Naive thymus-derived CD4-positive, alpha-beta T cell (primary cell): Measurements from ENCODE around the gene RASEF. TPM values are rescaled to one million over a fixed set of nuclear protein-coding genes. Genes with fewer than 3 reads are reported as not detected.
A peak's percentile ranks its signal among the peaks of the same experiment; 100 is the strongest.

Experiments
- ATAC-seq: fragments of 150-1000 bp; cut with Tn5 transposase; 2 replicates; pipeline ENCODE4 v1.10.0; 2021; ENCODE audit warnings: mild to moderate bottlenecking, moderate library complexity
- CTCF ChIA-PET: fragments of 350-600 bp; sonication (Branson Sonifier 250); formaldehyde crosslinking; loops from one replicate; lab custom pipeline; 2021; ENCODE audit warnings: antibody characterized with exemption; lab: Charles Lee
- POLR2A ChIA-PET: fragments of 350-600 bp; sonication (Branson Sonifier 250); formaldehyde crosslinking; loops from one replicate; lab custom pipeline; 2021; ENCODE audit warnings: antibody characterized with exemption, inconsistent platforms; lab: Charles Lee
- DNase-seq, 9 donors: peaks; one replicate each; pipeline versions ENCODE4 v3.0.0 to v3.0.0-alpha.2; 2020 to 2022; ENCODE audit warnings: mixed read lengths in 1 of 9
- H3K27ac ChIP-seq: one replicate; pipeline ENCODE4 v1.7.0; 2013; ENCODE audit warnings: mild to moderate bottlenecking, low read depth, low read length, moderate library complexity
- H3K27me3 ChIP-seq, 2 donors: one replicate each; pipeline ENCODE4 v1.7.0; 2013; ENCODE audit warnings: low read length in 2 of 2, mild to moderate bottlenecking in 2 of 2, moderate library complexity in 2 of 2; ENCODE audit not compliant: control insufficient read depth in 2 of 2, insufficient read depth in 2 of 2
- H3K36me3 ChIP-seq, 3 experiments: 1 replicate in 2 of 3; 2 replicates in 1 of 3; pipeline ENCODE4 v1.7.0; 2013; ENCODE audit warnings: low read length in 3 of 3, mild to moderate bottlenecking in 3 of 3, moderate library complexity in 1 of 3; ENCODE audit not compliant: insufficient read depth in 3 of 3, control insufficient read depth in 2 of 3
- H3K4me1 ChIP-seq, 2 donors: one replicate each; pipeline ENCODE4 v1.7.0; 2013; ENCODE audit warnings: low read length in 2 of 2, mild to moderate bottlenecking in 2 of 2, moderate library complexity in 1 of 2; ENCODE audit not compliant: control insufficient read depth in 2 of 2, insufficient read depth in 2 of 2
- H3K4me3 ChIP-seq: 2 replicates; pipeline ENCODE4 v1.7.0; 2013; ENCODE audit warnings: mild to moderate bottlenecking, low read length
- H3K9me3 ChIP-seq, 3 experiments: 1 replicate in 2 of 3; 2 replicates in 1 of 3; pipeline ENCODE4 v1.7.0; 2013; ENCODE audit warnings: low read length in 3 of 3; ENCODE audit not compliant: control insufficient read depth in 2 of 3
- H3K27ac Mint-ChIP-seq, 9 donors: one replicate each; pipeline ENCODE4 v1.8.0; 2020 to 2022; ENCODE audit warnings: mixed read lengths in 9 of 9, mild to moderate bottlenecking in 8 of 9, moderate library complexity in 5 of 9, inconsistent platforms in 2 of 9
- H3K27me3 Mint-ChIP-seq, 5 donors: one replicate each; pipeline ENCODE4 v1.8.0; 2021 to 2022; ENCODE audit warnings: mixed read lengths in 5 of 5, mild to moderate bottlenecking in 1 of 5
- H3K36me3 Mint-ChIP-seq, 5 donors: one replicate each; pipeline ENCODE4 v1.8.0; 2020 to 2022; ENCODE audit warnings: mixed read lengths in 5 of 5, mild to moderate bottlenecking in 3 of 5, inconsistent platforms in 1 of 5
- H3K4me1 Mint-ChIP-seq, 7 donors: one replicate each; pipeline ENCODE4 v1.8.0; 2020 to 2022; ENCODE audit warnings: mixed read lengths in 7 of 7, mild to moderate bottlenecking in 3 of 7, inconsistent platforms in 1 of 7
- H3K4me3 Mint-ChIP-seq, 10 donors: one replicate each; pipeline ENCODE4 v1.8.0; 2020 to 2022; ENCODE audit warnings: mild to moderate bottlenecking in 10 of 10, mixed read lengths in 10 of 10, moderate library complexity in 6 of 10, inconsistent platforms in 2 of 10
- H3K9me3 Mint-ChIP-seq, 11 donors: one replicate each; pipeline ENCODE4 v1.8.0; 2020 to 2022; ENCODE audit warnings: mixed read lengths in 11 of 11, mild to moderate bottlenecking in 4 of 11, inconsistent platforms in 1 of 11, moderate library complexity in 1 of 11
- intact Hi-C, 2 donors: fragments of 100-400 bp; cut with micrococcal nuclease; formaldehyde crosslinking; loops; one replicate each; pipeline ENCODE4 v1.15.1; 2023
- polyA plus RNA-seq, 2 donors: library from polyadenylated mRNA; unstranded; fragments of 300-500 nt; fragmentation: Illumina TruSeq; gene quantifications; one replicate each; pipeline ENCODE4 v1.2.3, GENCODE V29; 2021
- total RNA-seq, 6 experiments: library from RNA in 5 of 6; stranded (reverse) in 5 of 6; gene quantifications; 1 replicate in 5 of 6; 2 replicates in 1 of 6; pipeline ENCODE4 v1.2.3 and lab custom pipeline; 2021 to 2026

Gene RASEF
- total and polyA plus RNA-seq, 7 experiments from 2014 or later = 0.12 TPM; not detected in 6

GRCh38 chr9:83061036-83061435 lies 1.9 kb downstream of the RASEF start:
- no peaks in the 10 kb centered on the region for H3K4me1 Mint-ChIP-seq
- Histone ChIP-seq H3K27ac (no peak overlapping the region), H3K9me3 (no peaks in the 10 kb centered on the region), H3K27me3 (no peaks in the 10 kb centered on the region), H3K4me1 (no peaks in the 10 kb centered on the region), H3K4me3 (no peak overlapping the region), H3K36me3 (no peaks in the 10 kb centered on the region)
- intact Hi-C loops = no loop called here
- ATAC-seq = no peak
- H3K9me3 Mint-ChIP-seq = peaks cover 0 to 26% (median 8%) of the 10 kb centered on the region in 11 donors
- DNase-seq = no peak
- ChIA-PET CTCF (no interaction called here), POLR2A (no interaction called here)
- H3K27ac Mint-ChIP-seq = no peak overlapping the region
- peak overlapping the region in 1 of 10 donors; percentile 21 for H3K4me3 Mint-ChIP-seq
- peaks cover 39 to 59% (median 46%) of the 10 kb centered on the region in 5 donors for H3K27me3 Mint-ChIP-seq
- peaks cover 0 to 7% (median 0%) of the 10 kb centered on the region in 5 donors for H3K36me3 Mint-ChIP-seq

DNA sequence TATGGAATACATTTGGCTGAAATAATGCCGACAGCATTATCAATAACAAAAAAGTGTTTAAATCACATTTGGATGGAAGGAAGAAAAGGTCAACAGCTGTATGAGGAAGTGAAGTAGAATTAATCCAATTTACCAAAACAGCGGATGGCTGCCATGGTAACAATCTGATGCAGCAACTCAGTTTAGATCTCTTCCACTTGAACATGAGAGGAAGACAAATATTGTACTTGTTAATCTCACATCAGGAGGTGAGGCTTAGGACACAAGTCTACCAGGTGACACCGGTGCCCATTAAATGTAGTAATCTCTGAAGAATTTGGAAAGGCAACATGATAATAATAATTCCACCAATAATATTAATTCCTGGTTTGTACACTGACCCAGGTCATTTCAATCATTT lies 2.4 kb downstream of the RASEF start:
- CTCF ChIA-PET = interaction anchor here (0.5 kb wide), 1 partner anchor 48 kb away, joined by 4 read pairs; no protein-coding TSS in a partner anchor
- H3K4me3 Mint-ChIP-seq = no peak overlapping the region
- intact Hi-C loops = no loop called here

DNA sequence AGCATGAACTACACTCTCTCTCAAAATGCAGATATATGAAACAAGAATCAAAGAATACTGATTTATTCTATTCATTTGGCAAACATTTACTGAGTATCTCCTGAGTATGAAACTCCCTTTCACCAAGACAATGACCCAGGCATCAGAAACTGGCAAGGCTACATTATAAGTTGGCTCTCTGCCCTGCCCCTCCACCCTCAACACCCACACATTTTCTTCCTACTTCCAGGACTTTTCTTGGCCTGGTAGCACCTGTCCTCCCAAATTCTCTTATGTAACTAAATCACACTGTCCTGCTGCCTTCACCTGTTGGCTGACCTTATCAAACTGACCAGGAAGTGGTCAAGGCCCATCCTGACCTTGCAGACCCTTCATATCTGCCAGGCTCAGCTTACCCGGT lies 3.5 kb downstream of the RASEF start:
- Histone ChIP-seq H3K27me3 (no peaks in the 10 kb centered on the region), H3K27ac (no peak overlapping the region), H3K9me3 (no peaks in the 10 kb centered on the region), H3K4me1 (no peaks in the 10 kb centered on the region), H3K36me3 (no peaks in the 10 kb centered on the region), H3K4me3 (no peak overlapping the region)
- intact Hi-C loops = no loop called here
- H3K4me3 Mint-ChIP-seq = no peak overlapping the region
- no peaks in the 10 kb centered on the region for H3K4me1 Mint-ChIP-seq
- ATAC-seq = no peak
- H3K27me3 Mint-ChIP-seq = peaks cover 32 to 49% (median 39%) of the 10 kb centered on the region in 5 donors
- H3K27ac Mint-ChIP-seq = no peak overlapping the region
- H3K9me3 Mint-ChIP-seq = peaks cover 4 to 27% (median 9%) of the 10 kb centered on the region in 11 donors
- peaks cover 0 to 8% (median 0%) of the 10 kb centered on the region in 5 donors for H3K36me3 Mint-ChIP-seq
- POLR2A ChIA-PET = no interaction called here
- CTCF ChIA-PET = no interaction called here
- DNase-seq = no peak

More for the DNA sequence above, 2.4 kb downstream of the RASEF start:
- no peak overlapping the region for H3K4me3 ChIP-seq
- H3K9me3 ChIP-seq = no peaks in the 10 kb centered on the region
- H3K27me3 ChIP-seq = no peaks in the 10 kb centered on the region
- H3K4me1 ChIP-seq = no peaks in the 10 kb centered on the region
- no peaks in the 10 kb centered on the region for H3K36me3 ChIP-seq
- Mint-ChIP-seq H3K4me1 (no peaks in the 10 kb centered on the region), H3K36me3 (peaks cover 0 to 7% (median 0%) of the 10 kb centered on the region in 5 donors), H3K27ac (no peak overlapping the region), H3K27me3 (peaks cover 39 to 56% (median 45%) of the 10 kb centered on the region in 5 donors), H3K9me3 (peaks cover 2 to 29% (median 9%) of the 10 kb centered on the region in 11 donors)
- DNase-seq = no peak
- H3K27ac ChIP-seq = no peak overlapping the region
- no peak for ATAC-seq
- POLR2A ChIA-PET = no interaction called here

DNA sequence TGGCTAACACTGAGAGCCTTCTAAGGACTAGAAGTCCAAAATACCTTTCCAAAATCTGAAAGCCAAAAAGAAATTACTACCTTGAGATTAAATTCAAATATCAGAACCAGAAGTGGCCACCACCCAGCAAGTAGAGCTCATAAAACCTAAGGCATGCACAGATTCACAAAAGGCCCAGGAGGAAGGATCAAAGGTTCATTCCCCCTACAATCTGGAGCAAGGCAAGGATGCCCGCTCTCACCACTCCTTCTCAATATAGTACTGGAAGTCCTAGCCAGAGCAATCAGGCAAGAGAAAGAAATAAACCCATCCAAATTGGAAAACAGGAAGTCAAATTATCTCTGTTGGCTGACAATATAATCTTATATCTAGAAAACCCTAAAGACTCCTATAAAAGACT lies 6.0 kb downstream of the RASEF start:
- DNase-seq (no peak), ATAC-seq (no peak)
- Mint-ChIP-seq H3K4me3 (no peak overlapping the region), H3K9me3 (peaks cover 3 to 19% (median 6%) of the 10 kb centered on the region in 11 donors), H3K27ac (no peak overlapping the region), H3K36me3 (peaks cover 0 to 7% (median 0%) of the 10 kb centered on the region in 5 donors), H3K27me3 (peaks cover 17 to 36% (median 28%) of the 10 kb centered on the region in 5 donors), H3K4me1 (no peaks in the 10 kb centered on the region)
- intact Hi-C loops = no loop called here
- ChIA-PET CTCF (no interaction called here), POLR2A (no interaction called here)
- H3K9me3 ChIP-seq = no peaks in the 10 kb centered on the region
- H3K27me3 ChIP-seq = no peaks in the 10 kb centered on the region
- no peak overlapping the region for H3K27ac ChIP-seq
- H3K36me3 ChIP-seq = no peaks in the 10 kb centered on the region
- H3K4me3 ChIP-seq = no peak overlapping the region
- no peaks in the 10 kb centered on the region for H3K4me1 ChIP-seq

GRCh38 chr9:83056174-83056573 lies 6.8 kb downstream of the RASEF start:
- intact Hi-C loops = no loop called here

GRCh38 chr9:83047839-83048775 lies 14.8 kb downstream of the RASEF start:
- DNase-seq (no peak), ATAC-seq (no peak)
- intact Hi-C loops = no loop called here
- Histone ChIP-seq H3K4me1 (no peaks in the 10 kb centered on the region), H3K27me3 (no peaks in the 10 kb centered on the region), H3K27ac (no peak overlapping the region), H3K36me3 (no peaks in the 10 kb centered on the region), H3K9me3 (no peaks in the 10 kb centered on the region), H3K4me3 (no peak overlapping the region)
- Mint-ChIP-seq H3K4me3 (no peak overlapping the region), H3K4me1 (no peaks in the 10 kb centered on the region), H3K36me3 (no peaks in the 10 kb centered on the region), H3K27me3 (peaks cover 0 to 7% (median 0%) of the 10 kb centered on the region in 5 donors), H3K27ac (no peak overlapping the region), H3K9me3 (peaks cover 0 to 4% (median 2%) of the 10 kb centered on the region in 11 donors)
- CTCF ChIA-PET = no interaction called here
- POLR2A ChIA-PET = no interaction called here

More at GRCh38 chr9:83056174-83056573, 6.8 kb downstream of the RASEF start:
- Mint-ChIP-seq H3K9me3 (peaks cover 3 to 19% (median 5%) of the 10 kb centered on the region in 11 donors), H3K4me3 (no peak overlapping the region), H3K4me1 (no peaks in the 10 kb centered on the region), H3K27ac (no peak overlapping the region), H3K27me3 (peaks cover 10 to 28% (median 21%) of the 10 kb centered on the region in 5 donors), H3K36me3 (peaks cover 0 to 7% (median 0%) of the 10 kb centered on the region in 5 donors)
- no peaks in the 10 kb centered on the region for H3K9me3 ChIP-seq
- no peak overlapping the region for H3K4me3 ChIP-seq
- no peak overlapping the region for H3K27ac ChIP-seq
- ATAC-seq (no peak), DNase-seq (no peak)
- H3K36me3 ChIP-seq = no peaks in the 10 kb centered on the region
- H3K4me1 ChIP-seq = no peaks in the 10 kb centered on the region
- CTCF ChIA-PET = no interaction called here
- no peaks in the 10 kb centered on the region for H3K27me3 ChIP-seq
- POLR2A ChIA-PET = no interaction called here
